ENCODE results near the gene ATP11A. TPM values are rescaled to one million over a fixed set of nuclear protein-coding genes. Genes with fewer than 3 reads are reported as not detected.

ATP11A gene
- total and polyA plus RNA-seq, 2 donors (not counting 3 experiments of a cell fraction or from before 2014, with no cell fraction given) = 16.5 to 88.1 TPM

DNA sequence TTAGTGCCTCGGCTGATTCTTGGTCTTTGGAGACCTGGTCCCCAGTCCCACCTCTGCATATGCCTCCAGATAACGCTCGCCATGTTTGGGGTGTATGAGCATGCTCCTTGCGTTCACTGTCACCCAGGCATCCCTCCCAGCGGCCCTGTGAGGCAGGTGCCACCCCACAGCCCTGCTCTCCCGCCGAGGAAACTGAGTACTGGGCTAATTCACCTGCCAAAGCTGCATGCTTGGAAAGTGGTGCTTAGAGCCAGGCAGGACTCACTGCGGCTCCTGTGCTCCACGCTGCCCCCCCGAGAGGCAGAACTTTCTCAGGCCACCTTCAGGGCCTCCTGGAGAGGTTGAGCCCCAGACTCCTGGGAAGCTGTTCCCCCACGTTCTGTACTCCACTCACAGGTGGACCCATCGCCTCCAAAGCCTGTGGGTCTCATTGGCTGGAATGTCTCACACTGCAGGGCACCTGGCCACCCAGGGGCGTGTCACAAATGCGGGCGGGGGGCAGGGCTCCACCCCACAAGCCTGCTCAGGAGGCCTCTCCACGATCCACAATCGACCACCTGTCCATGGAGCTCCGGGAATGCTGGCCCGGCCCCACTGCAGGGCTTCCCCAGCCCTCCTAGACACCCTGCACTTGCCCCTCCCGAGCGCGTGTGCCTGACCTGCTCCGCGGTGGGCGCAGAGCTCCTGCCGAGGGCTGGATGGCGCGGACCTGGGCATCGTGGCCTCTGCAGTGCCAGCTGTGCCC lies 64.6 kb downstream of the ATP11A start:
- H3K79me2 ChIP-seq (ENCODE audit: control insufficient read depth, insufficient read depth, low read length) = peaks cover 4% of the 10 kb centered on the region
- no peaks in the 10 kb centered on the region for H3K36me3 ChIP-seq (ENCODE audit: control insufficient read depth in 2 of 2, extremely low read depth in 1 of 2, insufficient read depth in 2 of 2, low read length in 2 of 2)
- no peak overlapping the region for H3K27ac ChIP-seq (ENCODE audit: insufficient read depth, low read depth, low read length)
- no peak overlapping the region for H3K9ac ChIP-seq (replicated peaks; ENCODE audit: extremely low read depth, insufficient read depth, low read length)
- TF ChIP-seq POLR2AphosphoS5 (IDR thresholded peaks at IDR 0.05; ENCODE audit: insufficient read depth, low read depth, low read length) (no peak), FOS (IDR thresholded peaks at IDR 0.05; ENCODE audit: borderline replicate concordance, insufficient read depth, low read length) (no peak), MYC (IDR thresholded peaks at IDR 0.05; ENCODE audit: low read depth, low read length) (no peak), EZH2 (IDR thresholded peaks at IDR 0.05; ENCODE audit: borderline replicate concordance, low read depth, low read length, severe bottlenecking) (no peak), POLR2A (IDR thresholded peaks at IDR 0.05; ENCODE audit: low read depth, low read length) (no peak), JUN (IDR thresholded peaks at IDR 0.05; ENCODE audit: borderline replicate concordance, insufficient read depth, insufficient read length, low read depth) (no peak), GATA2 (IDR thresholded peaks at IDR 0.05; ENCODE audit: insufficient read depth, insufficient read length, low read depth, low read length) (no peak)
- TF ChIP-seq, protein P1, sequence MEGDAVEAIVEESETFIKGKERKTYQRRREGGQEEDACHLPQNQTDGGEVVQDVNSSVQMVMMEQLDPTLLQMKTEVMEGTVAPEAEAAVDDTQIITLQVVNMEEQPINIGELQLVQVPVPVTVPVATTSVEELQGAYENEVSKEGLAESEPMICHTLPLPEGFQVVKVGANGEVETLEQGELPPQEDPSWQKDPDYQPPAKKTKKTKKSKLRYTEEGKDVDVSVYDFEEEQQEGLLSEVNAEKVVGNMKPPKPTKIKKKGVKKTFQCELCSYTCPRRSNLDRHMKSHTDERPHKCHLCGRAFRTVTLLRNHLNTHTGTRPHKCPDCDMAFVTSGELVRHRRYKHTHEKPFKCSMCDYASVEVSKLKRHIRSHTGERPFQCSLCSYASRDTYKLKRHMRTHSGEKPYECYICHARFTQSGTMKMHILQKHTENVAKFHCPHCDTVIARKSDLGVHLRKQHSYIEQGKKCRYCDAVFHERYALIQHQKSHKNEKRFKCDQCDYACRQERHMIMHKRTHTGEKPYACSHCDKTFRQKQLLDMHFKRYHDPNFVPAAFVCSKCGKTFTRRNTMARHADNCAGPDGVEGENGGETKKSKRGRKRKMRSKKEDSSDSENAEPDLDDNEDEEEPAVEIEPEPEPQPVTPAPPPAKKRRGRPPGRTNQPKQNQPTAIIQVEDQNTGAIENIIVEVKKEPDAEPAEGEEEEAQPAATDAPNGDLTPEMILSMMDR (IDR thresholded peaks at IDR 0.05; ENCODE audit: extremely low read depth in 1 of 2, insufficient read depth in 1 of 2, low read depth in 1 of 2, low read length in 2 of 2) = no peak
- TF ChIP-seq, protein P2, sequence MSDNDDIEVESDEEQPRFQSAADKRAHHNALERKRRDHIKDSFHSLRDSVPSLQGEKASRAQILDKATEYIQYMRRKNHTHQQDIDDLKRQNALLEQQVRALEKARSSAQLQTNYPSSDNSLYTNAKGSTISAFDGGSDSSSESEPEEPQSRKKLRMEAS (IDR thresholded peaks at IDR 0.05; ENCODE audit: insufficient read depth, insufficient read length) = no peak
- no peaks in the 10 kb centered on the region for H3K27me3 ChIP-seq (ENCODE audit: control insufficient read depth in 2 of 2, insufficient read depth in 2 of 2, low read length in 2 of 2)
- dilution Hi-C loops (cut with MboI; ENCODE audit: extremely low pct_ligation_motif_present, low sequenced_read_pairs) (no loop called here), intact Hi-C loops (cut with micrococcal nuclease) (no loop called here)
- POLR2A ChIA-PET = no interaction called here
- no peaks in the 10 kb centered on the region for H3K9me3 ChIP-seq (replicated peaks; ENCODE audit: control insufficient read depth, insufficient read depth, low read length)
- FAIRE-seq (no peak), DNase-seq (ENCODE audit: low read depth, low spot score) (no peak)
- CTCF ChIA-PET = no interaction called here
- H4K20me1 ChIP-seq (replicated peaks; ENCODE audit: control insufficient read depth, extremely low read depth, insufficient read depth, low read length) = no peaks in the 10 kb centered on the region
- no peaks in the 10 kb centered on the region for H3K4me1 ChIP-seq (ENCODE audit: control insufficient read depth, extremely low read depth, insufficient read depth, low read length)
- H3K4me3 ChIP-seq (replicated peaks in 1 of 3; ENCODE audit: insufficient read depth in 1 of 3, low read depth in 1 of 3, low read length in 3 of 3) = no peak overlapping the region
- H3K9me1 ChIP-seq (replicated peaks; ENCODE audit: control insufficient read depth, extremely low read depth, insufficient read depth, low read length) = no peaks in the 10 kb centered on the region
- H2AFZ ChIP-seq (ENCODE audit: low read depth, low read length) = no peak overlapping the region
- no peak overlapping the region for H3K4me2 ChIP-seq (ENCODE audit: insufficient read depth, low read length)
- BruUV-seq (replicated peaks) = no TSS peak

Measured in endothelial cell of umbilical vein (primary cell).